Ramos (cell line): ENCODE measurements around the gene ASPSCR1.

Experiments
- in situ Hi-C: fragments of 300-500 bp; cut with MboI; formaldehyde crosslinking; loops from one replicate; pipeline ENCODE4 v1.14.3; 2022; ENCODE audit warnings: low sequenced_read_pairs; ENCODE audit not compliant: unreplicated experiment

ASPSCR1 gene

DNA sequence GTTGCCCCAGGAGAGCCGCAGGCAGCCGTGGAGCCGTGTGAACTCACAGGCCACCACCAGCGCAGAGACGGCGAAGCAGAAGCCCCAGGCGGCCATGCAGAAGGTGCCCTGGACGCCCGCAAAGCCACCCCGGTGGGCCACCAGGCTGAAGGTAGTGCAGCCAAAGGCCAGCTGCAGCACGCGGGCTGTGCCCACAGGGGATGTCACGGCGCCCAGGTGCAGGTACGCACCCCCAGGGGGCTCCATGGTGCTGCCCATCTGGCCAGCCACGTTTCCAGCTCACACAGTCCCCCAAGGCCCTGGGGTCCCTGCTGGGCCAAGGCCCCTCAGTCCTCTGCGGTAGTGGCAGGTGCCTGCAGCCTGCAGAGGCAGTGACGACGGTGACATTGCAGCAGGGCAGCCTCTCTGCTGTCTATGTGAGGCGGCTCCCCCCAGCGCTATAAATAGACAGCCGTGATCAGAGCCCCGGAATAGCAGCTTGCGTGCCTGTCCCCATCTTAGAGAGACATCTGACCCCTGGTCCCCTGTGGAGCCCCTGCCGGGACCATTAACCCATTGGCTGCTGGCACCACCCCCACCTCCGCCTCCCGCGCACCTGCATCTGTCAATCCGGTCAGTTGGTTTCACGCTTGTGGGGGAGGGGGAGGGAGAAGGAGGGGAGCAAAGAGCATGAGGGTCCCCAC, 35.8 kb upstream of the ASPSCR1 start:
- in situ Hi-C loops = no loop called here

- in situ Hi-C loops = no loop called here
Measured at GRCh38 chr17:81942167-81942553, 35.3 kb upstream of the ASPSCR1 start.

DNA sequence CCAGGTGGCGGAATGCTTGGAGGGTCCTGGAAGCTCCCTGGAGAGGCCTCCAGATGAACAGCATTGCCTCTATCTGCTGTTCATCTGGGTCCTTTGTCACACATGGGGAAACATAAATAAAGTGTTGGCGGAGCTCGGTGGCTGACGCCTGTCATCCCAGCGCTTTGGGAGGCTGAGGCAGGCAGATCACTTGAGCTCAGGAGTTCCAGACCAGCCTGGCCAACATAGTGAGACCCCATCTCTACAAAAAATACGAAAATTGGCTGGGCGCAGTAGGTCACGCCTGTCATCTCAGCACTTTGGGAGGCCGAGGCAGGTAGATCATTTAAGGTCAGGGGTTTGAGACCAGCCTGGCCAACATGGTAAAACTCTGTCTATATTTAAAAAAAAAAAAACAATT, 32.6 kb upstream of the ASPSCR1 start:
- in situ Hi-C loops = no loop called here

- in situ Hi-C loops = no loop called here
Measured at GRCh38 chr17:81947189-81947588, 30.2 kb upstream of the ASPSCR1 start, which contains the start of gene MYADML2. Gene MYADML2, minus strand, starts transcription at chr17:81947233. Its CDS starts 5,492 bp downstream, at chr17:81941741.

DNA sequence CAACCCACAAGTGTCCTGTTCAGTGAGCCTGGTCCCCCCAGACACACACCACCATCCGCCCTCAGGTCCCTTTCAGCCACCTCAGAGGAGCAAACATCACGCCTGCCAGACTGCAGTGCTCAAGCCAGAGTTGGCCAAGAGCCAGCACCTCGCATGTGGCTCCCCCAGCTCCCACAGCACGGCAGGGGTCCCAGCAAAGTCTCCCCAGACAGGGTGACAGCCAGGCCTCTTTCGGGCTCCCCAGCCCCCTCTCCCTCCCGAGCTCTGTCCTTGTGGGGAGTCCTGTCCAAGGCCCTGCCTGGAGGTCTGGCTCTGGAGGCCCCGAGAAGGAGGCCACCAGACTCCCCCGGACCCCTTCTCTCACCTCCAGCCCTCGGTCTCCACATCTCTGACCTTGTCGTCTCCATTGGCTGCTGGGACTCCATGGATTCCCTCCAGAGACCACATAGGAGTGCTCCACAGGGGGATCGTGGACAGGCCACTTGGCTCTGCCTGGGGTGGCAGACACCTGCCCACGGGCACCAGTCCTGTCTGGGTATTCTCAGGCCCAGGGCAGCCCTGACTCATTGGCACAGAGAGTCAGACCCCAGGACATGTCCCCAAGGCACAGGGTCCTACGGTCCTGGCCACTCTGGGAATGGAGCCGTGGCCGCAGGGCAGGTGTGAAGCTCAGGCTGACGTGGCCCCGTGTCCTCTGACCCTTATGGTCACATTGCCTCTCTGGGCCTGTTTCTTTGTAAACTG, 28.6 kb upstream of the ASPSCR1 start:
- in situ Hi-C loops = no loop called here

DNA sequence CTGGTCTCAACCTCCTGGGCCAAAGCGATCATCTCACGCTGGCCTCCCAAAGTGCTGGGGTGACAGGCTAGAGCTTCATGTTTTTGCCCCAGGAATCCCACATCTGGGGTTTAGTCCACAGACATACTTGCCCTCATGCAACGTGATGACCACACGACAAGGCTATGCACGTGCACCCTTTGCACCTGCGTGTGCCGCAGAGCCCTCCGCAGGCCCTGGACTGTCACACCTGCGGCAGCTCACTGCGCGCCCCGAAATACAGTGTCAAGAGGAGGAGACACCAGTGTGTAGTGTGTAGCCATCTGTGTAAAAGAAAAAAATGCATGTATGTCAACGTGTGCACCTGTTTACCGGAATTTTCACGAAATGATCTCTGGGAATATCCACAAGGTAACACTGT, 26.9 kb upstream of the ASPSCR1 start:
- in situ Hi-C loops = loop anchor here (10.0 kb wide), 1 partner anchor 204 kb away; no protein-coding TSS in a partner anchor

DNA sequence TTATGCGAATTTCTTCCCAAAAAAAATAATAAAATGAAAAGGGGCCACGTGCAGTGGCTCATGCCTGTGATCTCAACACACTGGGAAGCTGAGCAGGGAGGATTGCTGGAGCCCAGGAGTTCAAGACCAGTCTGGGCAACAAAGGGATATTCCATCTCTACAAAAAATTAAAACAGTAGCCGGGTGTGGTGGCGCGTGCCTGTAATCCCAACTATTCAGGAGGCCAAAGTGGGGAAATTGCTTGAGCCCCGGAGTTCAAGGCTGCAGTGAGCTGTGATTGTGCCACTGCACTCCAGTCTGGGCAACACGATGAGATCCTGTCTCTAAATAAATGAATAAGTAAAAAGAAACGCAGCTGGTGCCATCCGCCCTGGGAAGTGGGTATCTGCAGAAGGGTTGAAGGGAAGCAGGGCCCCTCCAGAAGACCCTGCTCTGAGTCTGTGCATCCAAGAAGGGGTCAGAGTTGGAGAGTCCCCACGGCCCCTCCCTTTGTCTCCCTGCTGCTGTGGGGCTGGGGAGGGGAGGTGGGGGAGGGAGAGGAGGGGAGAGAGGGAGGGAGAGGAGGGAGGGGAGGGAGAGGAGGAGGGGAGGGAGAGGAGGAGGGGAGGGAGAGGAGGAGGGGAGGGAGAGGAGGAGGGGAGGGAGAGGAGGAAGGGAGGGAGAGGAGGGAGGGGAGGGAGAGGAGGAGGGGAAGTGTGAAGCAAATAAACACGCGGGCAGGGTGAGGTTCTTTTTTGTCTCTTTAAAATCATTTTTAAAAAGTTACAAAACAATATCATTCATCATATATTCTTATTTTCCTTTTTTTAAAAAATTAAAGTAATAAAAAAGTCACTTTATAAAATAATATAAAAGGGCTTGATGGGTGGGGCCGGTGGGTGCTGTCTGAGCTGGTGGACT, 25.4 kb upstream of the ASPSCR1 start:
- in situ Hi-C loops = loop anchor here (10.0 kb wide), 1 partner anchor 203 kb away; no protein-coding TSS in a partner anchor

DNA sequence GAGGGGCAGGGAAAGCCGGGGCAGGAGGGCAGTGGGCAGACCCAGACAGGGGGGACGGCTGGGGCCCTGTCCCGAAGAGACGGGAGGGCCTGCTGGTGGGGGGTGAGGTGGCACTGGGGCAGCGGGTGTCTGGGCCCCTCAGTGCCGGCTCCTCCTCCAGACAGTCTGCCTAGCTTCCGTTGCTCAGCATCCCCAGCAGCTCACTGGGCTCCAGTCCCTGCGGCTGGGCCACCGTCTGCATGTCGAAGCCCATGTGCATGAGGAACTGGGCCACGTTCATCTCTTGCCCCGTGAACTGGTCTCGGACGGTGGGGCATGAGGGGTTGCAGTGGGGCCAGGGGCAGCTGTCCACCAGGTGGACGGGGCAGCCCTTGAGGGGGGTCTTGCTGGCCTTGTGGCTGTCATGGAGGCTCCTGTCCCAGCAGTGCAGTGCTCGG, 24.6 kb upstream of the ASPSCR1 start:
- in situ Hi-C loops = loop anchor here (10.0 kb wide), 1 partner anchor 202 kb away; no protein-coding TSS in a partner anchor

DNA sequence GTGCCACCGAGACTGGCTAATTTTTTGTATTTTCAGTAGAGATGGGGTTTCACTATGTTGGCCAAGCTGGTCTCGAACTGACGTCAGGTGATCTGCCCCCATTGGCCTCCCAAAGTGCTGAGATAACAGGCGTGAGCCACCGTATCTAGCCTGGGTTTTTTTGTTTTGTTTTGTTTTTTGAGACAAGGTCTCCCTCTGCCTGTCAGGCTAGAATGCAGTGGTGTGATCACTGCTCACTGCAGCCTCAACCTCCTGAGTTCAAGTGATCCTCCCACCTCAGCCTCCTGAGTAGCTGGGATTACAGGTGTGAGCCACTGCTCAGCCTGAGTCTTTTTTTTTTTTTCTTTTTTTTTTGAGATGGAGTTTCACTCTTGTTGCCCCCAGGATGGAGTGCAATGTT, 24.0 kb upstream of the ASPSCR1 start:
- in situ Hi-C loops = loop anchor here (10.0 kb wide), 1 partner anchor 201 kb away; no protein-coding TSS in a partner anchor

DNA sequence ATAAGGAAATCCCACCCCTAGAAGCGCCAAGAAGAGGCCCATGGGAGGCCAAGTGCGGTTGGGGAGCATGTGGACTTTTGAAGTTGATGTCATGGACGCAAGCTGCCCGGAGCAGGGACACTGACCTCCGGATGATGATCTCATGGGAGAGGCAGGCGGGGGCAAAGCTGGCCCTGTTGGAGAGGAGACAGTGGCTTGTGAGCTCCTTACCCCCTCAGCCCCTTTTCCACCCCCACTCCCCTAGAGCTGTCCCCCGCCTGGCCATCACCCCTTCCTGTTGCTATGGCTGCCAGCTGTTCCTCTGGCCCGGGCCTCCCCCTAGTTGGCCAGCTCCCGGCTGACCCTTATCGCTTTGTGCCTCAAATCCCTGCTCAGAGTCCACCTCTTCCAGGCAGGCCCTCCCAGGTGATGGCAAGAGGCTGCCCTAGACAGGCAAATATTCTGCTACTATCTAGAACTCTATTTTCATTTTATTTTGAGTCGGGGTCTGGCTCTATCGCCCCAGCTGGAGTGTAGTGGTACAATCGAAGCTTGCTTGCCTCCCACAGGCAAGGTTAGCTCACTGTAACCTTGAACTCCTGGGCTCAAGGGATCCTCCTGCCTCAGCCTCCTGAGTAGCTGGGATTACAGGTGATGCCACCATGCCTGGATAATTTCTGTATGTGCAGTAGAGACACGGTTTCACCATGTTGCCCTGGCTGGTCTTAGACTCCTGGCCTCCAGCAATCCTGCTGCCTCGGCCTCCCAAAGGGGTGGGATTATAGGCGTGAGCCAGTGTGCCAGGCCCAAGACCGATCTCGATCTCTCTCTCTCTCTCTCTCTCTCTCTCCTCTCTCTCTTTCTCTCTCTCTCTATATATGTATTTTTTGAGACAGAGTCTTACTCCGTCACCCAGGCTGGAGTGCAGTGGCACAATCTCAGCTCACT, 23.0 kb upstream of the ASPSCR1 start:
- in situ Hi-C loops = loop anchor here (5.0 to 10.0 kb wide), 2 partner anchors 68 to 200 kb away; partner anchors contain the start of genes CENPX and LRRC45

GRCh38 chr17:81955058-81955681, 22.3 kb upstream of the ASPSCR1 start:
- in situ Hi-C loops = loop anchor here (5.0 to 10.0 kb wide), 2 partner anchors 67 to 200 kb away; partner anchors contain the start of genes CENPX and LRRC45

DNA sequence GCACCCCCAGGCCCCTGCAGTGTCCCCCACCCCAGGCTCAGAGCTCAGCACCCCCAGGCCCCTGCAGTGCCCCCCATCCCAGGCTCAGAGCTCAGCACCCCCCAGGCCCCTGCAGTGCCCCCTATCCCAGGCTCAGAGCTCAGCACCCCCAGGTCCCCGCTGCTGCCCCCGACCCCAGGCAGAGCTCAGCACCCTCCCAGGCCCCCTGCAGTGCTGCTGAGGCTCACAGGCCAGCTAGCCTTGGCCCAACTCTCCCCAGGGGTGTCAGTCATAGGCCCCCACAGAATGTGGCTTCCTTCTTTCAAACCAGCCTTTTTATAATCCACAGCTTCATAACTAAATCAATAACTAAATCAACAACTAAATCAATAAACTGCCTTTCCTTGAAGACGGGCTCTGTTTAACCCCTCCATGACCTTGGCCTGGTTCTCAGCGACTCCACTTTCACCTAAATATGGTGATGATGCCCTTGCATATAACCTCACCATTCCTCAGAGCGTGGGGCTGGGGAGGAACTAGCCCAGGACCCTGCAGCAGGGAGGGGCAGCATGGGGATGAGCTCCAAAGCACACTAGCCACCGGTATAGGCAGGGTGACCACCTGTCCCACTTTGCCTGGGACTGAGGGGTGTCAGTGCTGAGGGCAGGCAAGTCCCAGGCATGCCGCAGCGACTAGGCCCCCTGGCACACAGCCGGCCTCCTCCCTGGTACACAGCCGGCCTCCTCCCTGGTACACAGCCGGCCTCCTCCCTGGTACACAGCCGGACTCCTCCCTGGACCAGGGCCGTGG, 21.5 kb upstream of the ASPSCR1 start:
- in situ Hi-C loops = loop anchor here (5.0 to 10.0 kb wide), 2 partner anchors 66 to 199 kb away; partner anchors contain the start of genes CENPX and LRRC45

GRCh38 chr17:81956607-81957589, 20.5 kb upstream of the ASPSCR1 start:
- in situ Hi-C loops = loop anchor here (5.0 to 10.0 kb wide), 2 partner anchors 65 to 198 kb away; partner anchors contain the start of genes CENPX and LRRC45

- in situ Hi-C loops = loop anchor here (5.0 to 10.0 kb wide), 2 partner anchors 64 to 197 kb away; partner anchors contain the start of genes CENPX and LRRC45
Measured at GRCh38 chr17:81957691-81958432, 19.6 kb upstream of the ASPSCR1 start.

DNA sequence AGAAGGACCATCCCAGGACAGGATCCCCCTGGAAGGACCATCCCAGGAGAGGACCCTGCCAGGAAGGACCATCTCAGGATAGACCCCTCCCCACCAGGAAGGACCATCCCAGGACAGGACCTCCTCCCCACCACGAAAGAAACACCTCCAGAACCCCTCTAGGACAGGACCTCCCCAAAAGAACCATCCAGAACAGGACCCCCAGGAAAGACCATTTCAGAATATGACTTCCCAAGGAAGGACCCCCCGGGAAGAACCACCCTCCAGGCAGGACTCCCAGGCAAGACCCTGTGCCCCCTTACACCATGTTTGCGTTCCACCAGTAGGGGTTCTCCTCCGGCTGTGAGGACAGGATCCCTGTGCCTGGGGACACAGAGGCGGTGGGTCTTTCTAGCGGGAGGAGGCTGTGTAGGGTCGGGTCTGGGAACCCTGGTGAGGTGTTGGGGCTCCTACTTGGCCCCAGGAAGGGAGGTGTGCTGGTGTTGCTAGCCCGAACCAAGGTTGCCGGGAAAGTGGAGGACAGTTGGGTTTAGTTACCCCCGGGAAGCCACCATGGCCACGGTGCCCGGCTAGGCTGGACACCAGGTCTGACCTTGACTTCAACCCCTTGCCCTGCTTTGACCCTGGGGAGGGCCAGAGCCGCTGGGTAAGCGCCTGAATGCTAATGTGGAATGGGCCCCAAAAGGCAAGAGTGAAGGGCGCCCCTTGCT, 18.6 kb upstream of the ASPSCR1 start:
- in situ Hi-C loops = loop anchor here (5.0 to 10.0 kb wide), 2 partner anchors 64 to 196 kb away; partner anchors contain the start of genes CENPX and LRRC45
